Progenitor cell of endocrine pancreas (in vitro differentiated cells): ENCODE data around the gene GNAI2. TPM values are rescaled to one million over a fixed set of nuclear protein-coding genes. Genes with fewer than 3 reads are reported as not detected.

Experiments used
- DNase-seq: peaks from one replicate; pipeline ENCODE4 v3.0.0; 2021; ENCODE audit warnings: low spot score; ENCODE audit not compliant: unreplicated experiment
- H3K27ac Mint-ChIP-seq: 2 replicates; pipeline ENCODE4 v1.8.0; 2021; ENCODE audit warnings: mild to moderate bottlenecking, moderate library complexity, mixed read lengths
- H3K27me3 Mint-ChIP-seq: 2 replicates; pipeline ENCODE4 v1.8.0; 2021; ENCODE audit warnings: mixed read lengths
- H3K36me3 Mint-ChIP-seq: 2 replicates; pipeline ENCODE4 v1.8.0; 2022; ENCODE audit warnings: mixed read lengths; ENCODE audit not compliant: insufficient read depth
- H3K4me1 Mint-ChIP-seq: 2 replicates; pipeline ENCODE4 v1.8.0; 2021; ENCODE audit warnings: low read depth, mixed read lengths
- H3K4me3 Mint-ChIP-seq: 2 replicates; pipeline ENCODE4 v1.8.0; 2021; ENCODE audit warnings: low read depth, mild to moderate bottlenecking, moderate library complexity, mixed read lengths
- H3K9me3 Mint-ChIP-seq: 2 replicates; pipeline ENCODE4 v1.8.0; 2021; ENCODE audit warnings: low read depth, mixed read lengths
- CTCF ChIP-seq: fragments of 200-600 bp; sonication (generic); IDR thresholded peaks from one replicate; pipeline ENCODE4 v1.5.0; 2021; ENCODE audit warnings: antibody characterized with exemption, mild to moderate bottlenecking; ENCODE audit not compliant: unreplicated experiment
- total RNA-seq: library from RNA; stranded (reverse); gene quantifications from 2 replicates; pipeline ENCODE4 v1.2.1, GENCODE V29; 2021

Gene GNAI2
- total RNA-seq, 1 donor from 2014 or later = 171 TPM

- peaks cover 13% of the 10 kb centered on the region for H3K4me1 Mint-ChIP-seq
- no peaks in the 10 kb centered on the region for H3K36me3 Mint-ChIP-seq
- no peaks in the 10 kb centered on the region for H3K27me3 Mint-ChIP-seq
- no peaks in the 10 kb centered on the region for H3K9me3 Mint-ChIP-seq
- TF ChIP-seq CTCF = no peak
- no peak overlapping the region for H3K27ac Mint-ChIP-seq
- no peak for DNase-seq
- no peak overlapping the region for H3K4me3 Mint-ChIP-seq
Observed at GRCh38 chr3:50289130-50289529, 53.1 kb downstream of the GNAI2 start.

- H3K36me3 Mint-ChIP-seq = no peaks in the 10 kb centered on the region
- H3K27ac Mint-ChIP-seq = no peak overlapping the region
- H3K9me3 Mint-ChIP-seq = no peaks in the 10 kb centered on the region
- peaks cover 13% of the 10 kb centered on the region for H3K4me1 Mint-ChIP-seq
- H3K27me3 Mint-ChIP-seq = no peaks in the 10 kb centered on the region
- peak overlapping the region; percentile 79 for H3K4me3 Mint-ChIP-seq
- no peak for TF ChIP-seq CTCF
- no peak for DNase-seq
Observed at GRCh38 chr3:50290161-50290641, 54.2 kb downstream of the GNAI2 start.

- peak; percentile 91 for DNase-seq
- Mint-ChIP-seq H3K36me3 (no peaks in the 10 kb centered on the region), H3K4me3 (peak within 1 kb of the TSS; percentile 79), H3K9me3 (no peaks in the 10 kb centered on the region), H3K27me3 (no peaks in the 10 kb centered on the region), H3K4me1 (peaks cover 13% of the 10 kb centered on the region), H3K27ac (peak within 1 kb of the TSS; percentile 97)
- no peak for TF ChIP-seq CTCF
Observed at GRCh38 chr3:50292159-50293078, 56.4 kb downstream of the GNAI2 start, which contains the start of gene IFRD2. Gene IFRD2, minus strand, starts transcription at chr3:50292429. Its CDS starts 155 bp downstream, at chr3:50292274.

GRCh38 chr3:50293079-50293801 is 57.2 kb downstream of the GNAI2 start:
- no peak overlapping the region for H3K4me3 Mint-ChIP-seq
- H3K27ac Mint-ChIP-seq = peak overlapping the region; percentile 97
- peaks cover 13% of the 10 kb centered on the region for H3K4me1 Mint-ChIP-seq
- no peaks in the 10 kb centered on the region for H3K9me3 Mint-ChIP-seq
- H3K36me3 Mint-ChIP-seq = no peaks in the 10 kb centered on the region
- no peaks in the 10 kb centered on the region for H3K27me3 Mint-ChIP-seq
- TF ChIP-seq CTCF = no peak
- DNase-seq = no peak

- Mint-ChIP-seq H3K36me3 (no peaks in the 10 kb centered on the region), H3K27ac (no peak overlapping the region), H3K9me3 (no peaks in the 10 kb centered on the region), H3K27me3 (no peaks in the 10 kb centered on the region), H3K4me3 (no peak overlapping the region), H3K4me1 (peaks cover 14% of the 10 kb centered on the region)
- DNase-seq = no peak
- no peak for TF ChIP-seq CTCF
Observed at GRCh38 chr3:50294089-50294488, 58.1 kb downstream of the GNAI2 start.
